Tibial nerve (tissue), 4 donors: ENCODE results near the gene CLTCL1. TPM values are rescaled to one million over a fixed set of nuclear protein-coding genes. Genes with fewer than 3 reads are reported as not detected.

ENCODE experiments used
- DNase-seq, 2 donors: peaks; one replicate each; pipeline ENCODE4 v3.0.0-alpha.2; 2019; ENCODE audit warnings: low spot score in 2 of 2
- H3K27ac ChIP-seq, 4 donors: fragments of 200-600 bp; sonication (generic) in 3 of 4; one replicate each; pipeline ENCODE4 v1.5.1; 2017 to 2019; ENCODE audit warnings: mild to moderate bottlenecking in 1 of 4
- H3K27me3 ChIP-seq, 2 donors: fragments of 200-600 bp; sonication (generic) in 1 of 2; one replicate each; pipeline versions ENCODE4 v1.5.1 to v1.6.0; 2017 to 2019
- H3K36me3 ChIP-seq, 3 donors: fragments of 200-600 bp; sonication (generic); one replicate each; pipeline ENCODE4 v1.5.1; 2018 to 2019
- H3K4me1 ChIP-seq, 4 donors: fragments of 200-600 bp; sonication (generic) in 3 of 4; one replicate each; pipeline ENCODE4 v1.5.1; 2017 to 2019
- H3K4me3 ChIP-seq, 4 donors: fragments of 200-600 bp; sonication (generic) in 3 of 4; one replicate each; pipeline ENCODE4 v1.5.1; 2017 to 2019; ENCODE audit warnings: mild to moderate bottlenecking in 1 of 4, moderate library complexity in 1 of 4
- H3K9me3 ChIP-seq, 4 donors: fragments of 200-600 bp; sonication (generic) in 3 of 4; one replicate each; pipeline ENCODE4 v1.5.1; 2017 to 2019
- EP300 ChIP-seq, 2 donors: sonication (generic); formaldehyde crosslinking; IDR thresholded peaks; one replicate each; pipeline ENCODE4 v1.6.1; 2017; ENCODE audit warnings: antibody characterized with exemption in 2 of 2, mild to moderate bottlenecking in 1 of 2
- POLR2A ChIP-seq, 2 donors: fragments of 450-650 bp; IDR thresholded peaks; one replicate each; pipeline ENCODE4 v1.6.1; 2017; ENCODE audit warnings: antibody characterized with exemption in 2 of 2, mild to moderate bottlenecking in 2 of 2, moderate library complexity in 2 of 2
- WGBS, 2 donors: methylation state at CpG; one replicate each; pipeline ENCODE4 v1.1.5; 2018; 5-methylcytosine and 5-hydroxymethylcytosine counted together
- total RNA-seq, 4 donors: library from RNA; depleted of rRNA; stranded (reverse); fragments of >200 nt; gene quantifications; one replicate each; pipeline ENCODE4 v1.1.0, GENCODE V29; 2016
- TF ChIP-seq, protein P1 (sequence below), 5 experiments: fragments of 200-600 bp in 3 of 5; fragments of 450-650 bp in 2 of 5; sonication (generic) in 3 of 5; IDR thresholded peaks; one replicate each; pipeline ENCODE4 v1.5.1; 2016 to 2019; ENCODE audit warnings: antibody characterized with exemption in 5 of 5, mild to moderate bottlenecking in 3 of 5, moderate library complexity in 2 of 5

The CLTCL1 gene
- total RNA-seq, 4 donors from 2014 or later = 22.6 to 35.9 (median 26.8) TPM

GRCh38 chr22:19216579-19216978 lies 74.9 kb downstream of the CLTCL1 start:
- DNase-seq = no peak
- Histone ChIP-seq H3K27me3 (no peaks in the 10 kb centered on the region), H3K9me3 (no peaks in the 10 kb centered on the region), H3K36me3 (peaks cover 0 to 44% (median 0%) of the 10 kb centered on the region in 3 donors), H3K4me1 (peaks cover 0 to 16% (median 0%) of the 10 kb centered on the region in 4 donors), H3K4me3 (no peak overlapping the region), H3K27ac (no peak overlapping the region)
- 92 to 93% methylated on average over 5 of the region's 5 CpGs for WGBS, 2 donors
- no peak for TF ChIP-seq POLR2A (IDR thresholded peaks at IDR 0.05)
- no peak for TF ChIP-seq EP300 (IDR thresholded peaks at IDR 0.05)
- TF ChIP-seq, protein P1, sequence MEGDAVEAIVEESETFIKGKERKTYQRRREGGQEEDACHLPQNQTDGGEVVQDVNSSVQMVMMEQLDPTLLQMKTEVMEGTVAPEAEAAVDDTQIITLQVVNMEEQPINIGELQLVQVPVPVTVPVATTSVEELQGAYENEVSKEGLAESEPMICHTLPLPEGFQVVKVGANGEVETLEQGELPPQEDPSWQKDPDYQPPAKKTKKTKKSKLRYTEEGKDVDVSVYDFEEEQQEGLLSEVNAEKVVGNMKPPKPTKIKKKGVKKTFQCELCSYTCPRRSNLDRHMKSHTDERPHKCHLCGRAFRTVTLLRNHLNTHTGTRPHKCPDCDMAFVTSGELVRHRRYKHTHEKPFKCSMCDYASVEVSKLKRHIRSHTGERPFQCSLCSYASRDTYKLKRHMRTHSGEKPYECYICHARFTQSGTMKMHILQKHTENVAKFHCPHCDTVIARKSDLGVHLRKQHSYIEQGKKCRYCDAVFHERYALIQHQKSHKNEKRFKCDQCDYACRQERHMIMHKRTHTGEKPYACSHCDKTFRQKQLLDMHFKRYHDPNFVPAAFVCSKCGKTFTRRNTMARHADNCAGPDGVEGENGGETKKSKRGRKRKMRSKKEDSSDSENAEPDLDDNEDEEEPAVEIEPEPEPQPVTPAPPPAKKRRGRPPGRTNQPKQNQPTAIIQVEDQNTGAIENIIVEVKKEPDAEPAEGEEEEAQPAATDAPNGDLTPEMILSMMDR (IDR thresholded peaks at IDR 0.05) = no peak

DNA sequence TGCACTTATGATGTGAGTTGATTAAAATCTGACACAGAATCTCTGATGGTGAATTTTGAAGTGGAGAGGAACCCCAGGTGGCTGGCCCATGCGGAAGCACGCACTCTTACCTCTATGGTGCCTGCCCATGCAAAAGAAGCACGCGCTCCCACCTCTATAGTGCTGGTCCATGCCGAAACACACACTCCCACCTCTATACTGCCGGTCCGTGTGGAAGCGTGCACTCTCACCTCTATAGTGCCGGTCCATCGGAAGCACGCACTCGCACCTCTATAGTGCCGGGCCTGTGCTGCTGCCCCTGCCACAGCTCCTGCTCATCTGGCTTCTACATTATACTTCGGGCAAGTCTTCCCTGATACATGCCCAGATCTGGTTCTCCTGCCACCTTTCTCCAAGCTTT lies 76.2 kb downstream of the CLTCL1 start:
- TF ChIP-seq POLR2A (IDR thresholded peaks at IDR 0.05) = no peak
- TF ChIP-seq, protein P1 (IDR thresholded peaks at IDR 0.05) = no peak
- no peak for TF ChIP-seq EP300 (IDR thresholded peaks at IDR 0.05)
- Histone ChIP-seq H3K27ac (no peak overlapping the region), H3K9me3 (no peaks in the 10 kb centered on the region), H3K4me3 (no peak overlapping the region), H3K27me3 (no peaks in the 10 kb centered on the region), H3K36me3 (peaks cover 0 to 35% (median 0%) of the 10 kb centered on the region in 3 donors), H3K4me1 (peaks cover 0 to 16% (median 0%) of the 10 kb centered on the region in 4 donors)
- WGBS, 2 donors = 93 to 97% methylated on average over 14 of the region's 14 CpGs
- no peak for DNase-seq

DNA sequence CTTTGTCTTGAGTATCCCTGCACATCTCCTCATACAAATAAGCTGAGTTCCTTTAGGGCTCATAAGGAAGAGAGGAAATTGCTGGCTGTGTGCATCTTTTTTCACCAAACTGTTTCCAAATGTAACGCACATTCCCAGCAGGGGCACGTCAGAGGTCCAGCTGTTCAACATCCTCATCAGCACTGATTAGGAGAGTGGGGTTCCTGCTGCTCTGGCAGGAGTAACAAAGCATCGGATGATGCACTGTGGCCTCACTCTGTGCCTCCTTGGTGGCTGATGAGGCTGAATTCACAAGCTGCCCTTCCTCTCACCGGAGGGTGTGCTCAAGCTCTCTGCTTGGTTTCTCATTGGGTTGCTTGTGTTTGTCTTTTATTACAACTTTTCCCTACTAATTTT lies 77.4 kb downstream of the CLTCL1 start:
- Histone ChIP-seq H3K27me3 (no peaks in the 10 kb centered on the region), H3K36me3 (peaks cover 0 to 37% (median 0%) of the 10 kb centered on the region in 3 donors), H3K4me1 (peaks cover 0 to 15% (median 0%) of the 10 kb centered on the region in 4 donors), H3K27ac (no peak overlapping the region), H3K9me3 (no peaks in the 10 kb centered on the region), H3K4me3 (no peak overlapping the region)
- TF ChIP-seq EP300 (IDR thresholded peaks at IDR 0.05) (no peak), POLR2A (IDR thresholded peaks at IDR 0.05) (no peak)
- TF ChIP-seq, protein P1 (IDR thresholded peaks at IDR 0.05) = no peak
- DNase-seq = no peak
- 63 to 64% methylated on average over 4 of the region's 4 CpGs for WGBS, 2 donors

- 56 to 67% methylated on average over 9 of the region's 9 CpGs for WGBS, 2 donors
- DNase-seq = no peak
- Histone ChIP-seq H3K27me3 (no peaks in the 10 kb centered on the region), H3K4me3 (no peak overlapping the region), H3K9me3 (no peaks in the 10 kb centered on the region), H3K36me3 (peaks cover 0 to 41% (median 0%) of the 10 kb centered on the region in 3 donors), H3K27ac (no peak overlapping the region), H3K4me1 (peaks cover 0 to 10% (median 0%) of the 10 kb centered on the region in 4 donors)
- TF ChIP-seq EP300 (IDR thresholded peaks at IDR 0.05) (no peak), POLR2A (IDR thresholded peaks at IDR 0.05) (no peak)
Observed at GRCh38 chr22:19213442-19214077, 78.0 kb downstream of the CLTCL1 start.

GRCh38 chr22:19213001-19213400 lies 78.5 kb downstream of the CLTCL1 start:
- Histone ChIP-seq H3K27me3 (no peaks in the 10 kb centered on the region), H3K4me1 (peaks cover 0 to 4% (median 0%) of the 10 kb centered on the region in 4 donors), H3K36me3 (peaks cover 0 to 47% (median 0%) of the 10 kb centered on the region in 3 donors), H3K4me3 (no peak overlapping the region), H3K9me3 (no peaks in the 10 kb centered on the region), H3K27ac (no peak overlapping the region)
- no peak for DNase-seq
- WGBS, 2 donors = 66 to 70% methylated on average over 1 of the region's 1 CpG
- TF ChIP-seq, protein P1 (IDR thresholded peaks at IDR 0.05) = no peak
- no peak for TF ChIP-seq EP300 (IDR thresholded peaks at IDR 0.05)
- no peak for TF ChIP-seq POLR2A (IDR thresholded peaks at IDR 0.05)
